CMK (cell line): ENCODE data around the gene PHOSPHO1.
"Not testable (repeated sequence)": the region's sequence is repeated elsewhere in the genome, so short reads cannot be mapped to it uniquely, and the experiment has no call there.

Experiments
- DNase-seq: peaks from one replicate; pipeline ENCODE4 v3.0.0-alpha.2; 2010; ENCODE audit warnings: low read depth

PHOSPHO1 gene

GRCh38 chr17:49230636-49231562 lies at the start of gene PHOSPHO1:
Gene PHOSPHO1, minus strand, starts transcription at chr17:49230787. Its CDS starts 4,096 bp downstream, at chr17:49226691.
- DNase-seq, result peak; percentile 53

- DNase-seq, result no peak
Observed at GRCh38 chr17:49280061-49280460, 49.5 kb upstream of the PHOSPHO1 start.

- not testable (repeated sequence) for DNase-seq
Observed at GRCh38 chr17:49279263-49280015, 48.9 kb upstream of the PHOSPHO1 start.

GRCh38 chr17:49278076-49278475 lies 47.5 kb upstream of the PHOSPHO1 start:
- no peak for DNase-seq

- no peak for DNase-seq
Observed at GRCh38 chr17:49277638-49278037, 47.1 kb upstream of the PHOSPHO1 start.

- not testable (repeated sequence) for DNase-seq
Observed at GRCh38 chr17:49275981-49276380, 45.4 kb upstream of the PHOSPHO1 start.

- no peak for DNase-seq
Observed at GRCh38 chr17:49269356-49269755, 38.8 kb upstream of the PHOSPHO1 start.

- DNase-seq, result no peak
Observed at GRCh38 chr17:49267912-49268311, 37.3 kb upstream of the PHOSPHO1 start.

- DNase-seq, result no peak
Observed at GRCh38 chr17:49266233-49266632, 35.6 kb upstream of the PHOSPHO1 start.

- not testable (repeated sequence) for DNase-seq
Observed at GRCh38 chr17:49261540-49261939, 31.0 kb upstream of the PHOSPHO1 start.

GRCh38 chr17:49260817-49261291 lies 30.3 kb upstream of the PHOSPHO1 start:
- no peak for DNase-seq

- DNase-seq, result no peak
Observed at GRCh38 chr17:49260011-49260816, 29.6 kb upstream of the PHOSPHO1 start.

- DNase-seq, result no peak
Observed at GRCh38 chr17:49259663-49260010, 29.1 kb upstream of the PHOSPHO1 start.

GRCh38 chr17:49258394-49258793 lies 27.8 kb upstream of the PHOSPHO1 start:
- DNase-seq, result no peak

- DNase-seq, result no peak
Observed at GRCh38 chr17:49255125-49255524, 24.5 kb upstream of the PHOSPHO1 start.

- DNase-seq, result no peak
Observed at GRCh38 chr17:49254066-49254465, 23.5 kb upstream of the PHOSPHO1 start.

- no peak for DNase-seq
Observed at GRCh38 chr17:49252148-49252695, 21.6 kb upstream of the PHOSPHO1 start.

GRCh38 chr17:49249890-49250522 lies 19.4 kb upstream of the PHOSPHO1 start:
- DNase-seq, result no peak

- peak; percentile 78 for DNase-seq
Observed at GRCh38 chr17:49249292-49249794, 18.8 kb upstream of the PHOSPHO1 start.

- no peak for DNase-seq
Observed at GRCh38 chr17:49247944-49248343, 17.4 kb upstream of the PHOSPHO1 start.

GRCh38 chr17:49244839-49245238 lies 14.3 kb upstream of the PHOSPHO1 start:
- no peak for DNase-seq
